Measurements from ENCODE around the gene OMA1.

Gene OMA1

GRCh38 chr1:58576727-58577653 lies 30.5 kb upstream of the OMA1 start, which contains the start of gene TACSTD2:
TACSTD2 (minus strand) TSS chr1:58577252; CDS start chr1:58577156, 96 bp downstream.
- Histone ChIP-seq H3K27ac (no peak within 1 kb of the TSS), H3K4me3 (ENCODE audit: low read depth, low read length) (peak within 1 kb of the TSS; percentile 46), H3K27me3 (replicated peaks) (peaks cover 17% of the 10 kb centered on the region), H3K36me3 (replicated peaks) (no peaks in the 10 kb centered on the region)
- in situ Hi-C loops (cut with HindIII; ENCODE audit: low pct_ligation_motif_present, low sequenced_read_pairs), result no loop called here
- no peak for DNase-seq
- TF ChIP-seq CTCF (IDR thresholded peaks at IDR 0.05; ENCODE audit: low read depth, low read length, missing control alignments), result no peak

GRCh38 chr1:58576325-58576726 lies 29.8 kb upstream of the OMA1 start:
- Histone ChIP-seq H3K27ac (no peak overlapping the region), H3K36me3 (replicated peaks) (no peaks in the 10 kb centered on the region), H3K4me3 (ENCODE audit: low read depth, low read length) (peak overlapping the region; percentile 46), H3K27me3 (replicated peaks) (peaks cover 17% of the 10 kb centered on the region)
- DNase-seq, result no peak
- TF ChIP-seq CTCF (IDR thresholded peaks at IDR 0.05; ENCODE audit: low read depth, low read length, missing control alignments), result no peak
- in situ Hi-C loops (cut with HindIII; ENCODE audit: low pct_ligation_motif_present, low sequenced_read_pairs), result no loop called here

GRCh38 chr1:58575551-58576324 lies 29.2 kb upstream of the OMA1 start:
- no peaks in the 10 kb centered on the region for H3K36me3 ChIP-seq (replicated peaks)
- no peak for TF ChIP-seq CTCF (IDR thresholded peaks at IDR 0.05; ENCODE audit: low read depth, low read length, missing control alignments)
- peaks cover 17% of the 10 kb centered on the region for H3K27me3 ChIP-seq (replicated peaks)
- peak overlapping the region; percentile 46 for H3K4me3 ChIP-seq (ENCODE audit: low read depth, low read length)
- in situ Hi-C loops (cut with HindIII; ENCODE audit: low pct_ligation_motif_present, low sequenced_read_pairs), result no loop called here
- no peak for DNase-seq
- H3K27ac ChIP-seq, result no peak overlapping the region

- H3K27me3 ChIP-seq (replicated peaks), result peaks cover 17% of the 10 kb centered on the region
These were observed 28.3 kb upstream of the OMA1 start for GRCh38 chr1:58574816-58575215.

More at GRCh38 chr1:58574816-58575215, 28.3 kb upstream of the OMA1 start:
- in situ Hi-C loops (cut with HindIII; ENCODE audit: low pct_ligation_motif_present, low sequenced_read_pairs), result no loop called here
- Histone ChIP-seq H3K27ac (no peak overlapping the region), H3K36me3 (replicated peaks) (no peaks in the 10 kb centered on the region), H3K4me3 (ENCODE audit: low read depth, low read length) (no peak overlapping the region)
- TF ChIP-seq CTCF (IDR thresholded peaks at IDR 0.05; ENCODE audit: low read depth, low read length, missing control alignments), result no peak
- no peak for DNase-seq

Data from brain microvascular endothelial cell (primary cell).